ENCODE data around the gene ZC3H13. TPM values are rescaled to one million over a fixed set of nuclear protein-coding genes. Genes with fewer than 3 reads are reported as not detected.

The ZC3H13 gene
- total RNA-seq, 1 experiment from 2014 or later = 61.9 TPM

- H3K36me3 Mint-ChIP-seq (ENCODE audit: insufficient read depth in 1 of 3, low read depth in 3 of 3) = no peaks in the 10 kb centered on the region
- peaks cover 9% of the 10 kb centered on the region for H3K27me3 Mint-ChIP-seq (ENCODE audit: low read depth)
Observed at GRCh38 chr13:45930177-45930576, 122.4 kb downstream of the ZC3H13 start.

More at GRCh38 chr13:45930177-45930576, 122.4 kb downstream of the ZC3H13 start:
- H4K20me1 ChIP-seq (ENCODE audit: control insufficient read depth, insufficient read depth, insufficient read length) = no peaks in the 10 kb centered on the region
- H3K14ac ChIP-seq (ENCODE audit: insufficient read depth, low read length) = no peak overlapping the region
- no peaks in the 10 kb centered on the region for H3K27me3 ChIP-seq (ENCODE audit: insufficient read depth, low read length)
- no peak overlapping the region for H3K4ac ChIP-seq (ENCODE audit: low read depth, low read length)
- H3K23me2 ChIP-seq (ENCODE audit: insufficient read length, low read depth, low read length, poor library complexity, severe bottlenecking) = no peaks in the 10 kb centered on the region
- H4K8ac ChIP-seq (replicated peaks; ENCODE audit: insufficient read length, low read depth, low read length) = no peak overlapping the region
- H3K23ac ChIP-seq (ENCODE audit: insufficient read length, low read depth, low read length) = no peak overlapping the region
- no peaks in the 10 kb centered on the region for H3K9me3 Mint-ChIP-seq
- DNase-seq = no peak
- H3K4me3 Mint-ChIP-seq = no peak overlapping the region
- no peak overlapping the region for H2AK5ac ChIP-seq (ENCODE audit: insufficient read length, low read length)
- no peak overlapping the region for H4K5ac ChIP-seq (ENCODE audit: insufficient read length, low read depth, low read length)
- no peak for TF ChIP-seq CTCF (conservative IDR thresholded peaks at IDR 0.05)
- no peak overlapping the region for H3K27ac Mint-ChIP-seq
- H3K4me1 Mint-ChIP-seq = peaks cover 4 to 8% of the 10 kb centered on the region in 2 experiments; a peak in 3 of 4 replicates
- no peak overlapping the region for H3K4me2 ChIP-seq (ENCODE audit: insufficient read depth, insufficient read length, low read length)
- no CpG with 5 or more reads among the region's 7 CpGs for WGBS (ENCODE audit: extremely low coverage, insufficient read length, low lambda C conversion rate)
- no peak overlapping the region for H2BK120ac ChIP-seq (ENCODE audit: low read depth, low read length, poor library complexity, severe bottlenecking)
- H3K18ac ChIP-seq (ENCODE audit: insufficient read length, low read depth, low read length) = no peak overlapping the region
- no peak overlapping the region for H3K27ac ChIP-seq (ENCODE audit: insufficient read length, low read depth, low read length)
- H2BK5ac ChIP-seq (ENCODE audit: insufficient read length, low read length) = no peak overlapping the region
- H3K79me1 ChIP-seq (ENCODE audit: insufficient read depth, low read depth, low read length, poor library complexity, severe bottlenecking) = no peaks in the 10 kb centered on the region
- H2BK12ac ChIP-seq (ENCODE audit: insufficient read length, low read depth, low read length) = no peak overlapping the region
- no peak overlapping the region for H2BK15ac ChIP-seq (ENCODE audit: low read depth, low read length)
- no peaks in the 10 kb centered on the region for H3K9me3 ChIP-seq (ENCODE audit: control insufficient read depth, low read depth, low read length)
- no peak overlapping the region for H2AFZ ChIP-seq (ENCODE audit: low read length)
- H2BK20ac ChIP-seq (ENCODE audit: low read depth, low read length, poor library complexity, severe bottlenecking) = no peak overlapping the region
- no peak overlapping the region for H3K56ac ChIP-seq (ENCODE audit: insufficient read length, low read depth, low read length)
- no peak overlapping the region for H4K91ac ChIP-seq (ENCODE audit: insufficient read length, low read depth, low read length)
- 0 out of 2 replicates have a peak, but pooled peaks cover 2% of the 10 kb centered on the region for H3K79me2 ChIP-seq (ENCODE audit: insufficient read depth, low read length)
- no peaks in the 10 kb centered on the region for H3K4me1 ChIP-seq (ENCODE audit: insufficient read depth, low read length)
- no peak overlapping the region for H3K9ac ChIP-seq (ENCODE audit: extremely low read depth, insufficient read length, low read length)
- H3T11ph ChIP-seq (ENCODE audit: low read length) = no peak overlapping the region

All from H9 (cell line).